ENCODE results near the gene UBIAD1. TPM values are rescaled to one million over a fixed set of nuclear protein-coding genes. Genes with fewer than 3 reads are reported as not detected.

UBIAD1 gene
- total and polyA plus RNA-seq, 2 donors (not counting 3 experiments of a cell fraction or from before 2014, with no cell fraction given), result 12.7 to 17.8 TPM

- dilution Hi-C loops (cut with MboI; ENCODE audit: extremely low pct_ligation_motif_present, low sequenced_read_pairs), result no loop called here
- no peaks in the 10 kb centered on the region for H4K20me1 ChIP-seq (replicated peaks; ENCODE audit: control insufficient read depth, extremely low read depth, insufficient read depth, low read length)
- no peak overlapping the region for H3K27ac ChIP-seq (ENCODE audit: insufficient read depth, low read depth, low read length)
- no peak overlapping the region for H2AFZ ChIP-seq (ENCODE audit: low read depth, low read length)
- intact Hi-C loops (cut with micrococcal nuclease), result no loop called here
- DNase-seq (ENCODE audit: low read depth, low spot score) (no peak), FAIRE-seq (no peak)
- no TSS peak for BruUV-seq (replicated peaks)
- no peak overlapping the region for H3K4me3 ChIP-seq (replicated peaks in 1 of 3; ENCODE audit: insufficient read depth in 1 of 3, low read depth in 1 of 3, low read length in 3 of 3)
- H3K9me1 ChIP-seq (replicated peaks; ENCODE audit: control insufficient read depth, extremely low read depth, insufficient read depth, low read length), result no peaks in the 10 kb centered on the region
- no peaks in the 10 kb centered on the region for H3K79me2 ChIP-seq (ENCODE audit: control insufficient read depth, insufficient read depth, low read length)
- no peaks in the 10 kb centered on the region for H3K4me1 ChIP-seq (ENCODE audit: control insufficient read depth, extremely low read depth, insufficient read depth, low read length)
- H3K9me3 ChIP-seq (replicated peaks; ENCODE audit: control insufficient read depth, insufficient read depth, low read length), result no peaks in the 10 kb centered on the region
- no peaks in the 10 kb centered on the region for H3K27me3 ChIP-seq (ENCODE audit: control insufficient read depth in 2 of 2, insufficient read depth in 2 of 2, low read length in 2 of 2)
- no peak overlapping the region for H3K4me2 ChIP-seq (ENCODE audit: insufficient read depth, low read length)
- CTCF ChIA-PET, result interaction anchor here (0.9 to 1.3 kb wide), 2 partner anchors 16 to 18 kb away, joined by 3 to 4 read pairs; no protein-coding TSS in a partner anchor
- TF ChIP-seq MYC (IDR thresholded peaks at IDR 0.05; ENCODE audit: low read depth, low read length) (no peak), POLR2A (IDR thresholded peaks at IDR 0.05; ENCODE audit: low read depth, low read length) (no peak), GATA2 (IDR thresholded peaks at IDR 0.05; ENCODE audit: insufficient read depth, insufficient read length, low read depth, low read length) (no peak), FOS (IDR thresholded peaks at IDR 0.05; ENCODE audit: borderline replicate concordance, insufficient read depth, low read length) (no peak), EZH2 (IDR thresholded peaks at IDR 0.05; ENCODE audit: borderline replicate concordance, low read depth, low read length, severe bottlenecking) (no peak), MAX (IDR thresholded peaks at IDR 0.05; ENCODE audit: insufficient read depth, insufficient read length) (no peak), JUN (IDR thresholded peaks at IDR 0.05; ENCODE audit: borderline replicate concordance, insufficient read depth, insufficient read length, low read depth) (no peak), CTCF (IDR thresholded peaks at IDR 0.05; ENCODE audit: extremely low read depth in 1 of 2, insufficient read depth in 1 of 2, low read depth in 1 of 2, low read length in 2 of 2) (no peak), POLR2AphosphoS5 (IDR thresholded peaks at IDR 0.05; ENCODE audit: insufficient read depth, low read depth, low read length) (no peak)
- POLR2A ChIA-PET, result no interaction called here
- H3K36me3 ChIP-seq (ENCODE audit: control insufficient read depth in 2 of 2, extremely low read depth in 1 of 2, insufficient read depth in 2 of 2, low read length in 2 of 2), result no peaks in the 10 kb centered on the region
- H3K9ac ChIP-seq (replicated peaks; ENCODE audit: extremely low read depth, insufficient read depth, low read length), result no peak overlapping the region
Observed at GRCh38 chr1:11301601-11302000, 28.6 kb downstream of the UBIAD1 start.
